Measurements from ENCODE around the gene HSD17B12.

DNA sequence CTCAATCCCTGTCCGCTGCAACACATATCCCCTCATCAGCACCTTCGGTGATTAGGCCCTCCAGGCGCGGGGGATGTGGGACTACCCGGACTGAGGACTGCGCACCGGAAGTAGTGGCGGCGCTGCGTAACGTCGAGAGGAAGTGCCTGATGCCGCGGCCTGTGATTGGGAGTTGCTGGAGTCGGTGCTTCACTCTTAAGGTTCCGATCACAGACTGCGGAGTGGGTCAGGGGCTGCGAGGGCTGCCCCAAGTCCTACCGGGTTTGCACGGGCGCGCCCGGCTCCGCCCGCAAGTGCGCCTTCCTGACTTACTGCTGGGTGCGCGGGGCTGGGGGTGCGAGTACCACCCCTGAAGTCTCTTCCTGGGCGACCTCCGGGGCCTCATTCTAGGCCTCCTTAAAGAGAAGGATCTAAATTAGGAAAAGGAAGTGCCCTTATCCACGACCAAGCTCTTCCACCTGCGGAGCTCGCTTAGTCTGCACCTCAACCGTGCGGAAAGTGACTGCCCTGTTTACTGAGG lies 200.2 kb downstream of the HSD17B12 start, which contains the start of gene ALKBH3:
- TF ChIP-seq POLR2AphosphoS5 (IDR thresholded peaks at IDR 0.05) (peak; percentile 72 to 91), POLR2A (IDR thresholded peaks at IDR 0.05; ENCODE audit: low read depth) (no peak)
